Liver (tissue), 2 donors: ENCODE results near the gene TMEM115.

Experiments
- TF ChIP-seq, protein P1 (sequence below): fragments of 150-350 bp; IDR thresholded peaks from 2 replicates; pipeline ENCODE4 v1.5.1; 2017; ENCODE audit warnings: improper control_type of control experiment, low read depth, low read length; ENCODE audit not compliant: missing input control
- TF ChIP-seq, protein P2 (sequence below): IDR thresholded peaks from 2 replicates; pipeline ENCODE4 v1.6.1; 2016; ENCODE audit warnings: antibody characterized with exemption, mild to moderate bottlenecking
- donor health status: healthy.

DNA sequence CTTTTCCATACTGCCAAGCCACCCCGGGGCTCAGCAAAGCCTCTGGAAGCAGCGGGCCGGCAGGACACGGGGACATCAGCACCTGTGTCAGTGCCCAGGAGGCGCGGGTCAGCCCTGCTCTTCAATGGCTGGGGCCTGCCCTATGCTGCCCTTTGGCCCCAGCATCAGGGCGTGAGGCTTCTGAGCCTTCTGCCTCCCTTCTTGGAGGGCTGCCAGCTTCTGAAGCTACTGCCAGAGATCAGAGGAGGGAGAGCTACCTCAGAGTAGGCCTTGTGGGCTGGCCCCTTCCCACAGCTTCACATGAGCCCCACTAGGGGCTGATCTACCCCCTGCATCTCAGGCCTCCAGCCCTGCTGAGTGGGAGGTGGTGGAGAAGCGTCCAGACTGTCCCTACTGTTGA lies 13.0 kb upstream of the TMEM115 start:
- TF ChIP-seq, protein P1, sequence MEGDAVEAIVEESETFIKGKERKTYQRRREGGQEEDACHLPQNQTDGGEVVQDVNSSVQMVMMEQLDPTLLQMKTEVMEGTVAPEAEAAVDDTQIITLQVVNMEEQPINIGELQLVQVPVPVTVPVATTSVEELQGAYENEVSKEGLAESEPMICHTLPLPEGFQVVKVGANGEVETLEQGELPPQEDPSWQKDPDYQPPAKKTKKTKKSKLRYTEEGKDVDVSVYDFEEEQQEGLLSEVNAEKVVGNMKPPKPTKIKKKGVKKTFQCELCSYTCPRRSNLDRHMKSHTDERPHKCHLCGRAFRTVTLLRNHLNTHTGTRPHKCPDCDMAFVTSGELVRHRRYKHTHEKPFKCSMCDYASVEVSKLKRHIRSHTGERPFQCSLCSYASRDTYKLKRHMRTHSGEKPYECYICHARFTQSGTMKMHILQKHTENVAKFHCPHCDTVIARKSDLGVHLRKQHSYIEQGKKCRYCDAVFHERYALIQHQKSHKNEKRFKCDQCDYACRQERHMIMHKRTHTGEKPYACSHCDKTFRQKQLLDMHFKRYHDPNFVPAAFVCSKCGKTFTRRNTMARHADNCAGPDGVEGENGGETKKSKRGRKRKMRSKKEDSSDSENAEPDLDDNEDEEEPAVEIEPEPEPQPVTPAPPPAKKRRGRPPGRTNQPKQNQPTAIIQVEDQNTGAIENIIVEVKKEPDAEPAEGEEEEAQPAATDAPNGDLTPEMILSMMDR = no peak
- TF ChIP-seq, protein P2, sequence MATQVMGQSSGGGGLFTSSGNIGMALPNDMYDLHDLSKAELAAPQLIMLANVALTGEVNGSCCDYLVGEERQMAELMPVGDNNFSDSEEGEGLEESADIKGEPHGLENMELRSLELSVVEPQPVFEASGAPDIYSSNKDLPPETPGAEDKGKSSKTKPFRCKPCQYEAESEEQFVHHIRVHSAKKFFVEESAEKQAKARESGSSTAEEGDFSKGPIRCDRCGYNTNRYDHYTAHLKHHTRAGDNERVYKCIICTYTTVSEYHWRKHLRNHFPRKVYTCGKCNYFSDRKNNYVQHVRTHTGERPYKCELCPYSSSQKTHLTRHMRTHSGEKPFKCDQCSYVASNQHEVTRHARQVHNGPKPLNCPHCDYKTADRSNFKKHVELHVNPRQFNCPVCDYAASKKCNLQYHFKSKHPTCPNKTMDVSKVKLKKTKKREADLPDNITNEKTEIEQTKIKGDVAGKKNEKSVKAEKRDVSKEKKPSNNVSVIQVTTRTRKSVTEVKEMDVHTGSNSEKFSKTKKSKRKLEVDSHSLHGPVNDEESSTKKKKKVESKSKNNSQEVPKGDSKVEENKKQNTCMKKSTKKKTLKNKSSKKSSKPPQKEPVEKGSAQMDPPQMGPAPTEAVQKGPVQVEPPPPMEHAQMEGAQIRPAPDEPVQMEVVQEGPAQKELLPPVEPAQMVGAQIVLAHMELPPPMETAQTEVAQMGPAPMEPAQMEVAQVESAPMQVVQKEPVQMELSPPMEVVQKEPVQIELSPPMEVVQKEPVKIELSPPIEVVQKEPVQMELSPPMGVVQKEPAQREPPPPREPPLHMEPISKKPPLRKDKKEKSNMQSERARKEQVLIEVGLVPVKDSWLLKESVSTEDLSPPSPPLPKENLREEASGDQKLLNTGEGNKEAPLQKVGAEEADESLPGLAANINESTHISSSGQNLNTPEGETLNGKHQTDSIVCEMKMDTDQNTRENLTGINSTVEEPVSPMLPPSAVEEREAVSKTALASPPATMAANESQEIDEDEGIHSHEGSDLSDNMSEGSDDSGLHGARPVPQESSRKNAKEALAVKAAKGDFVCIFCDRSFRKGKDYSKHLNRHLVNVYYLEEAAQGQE = no peak
